SU-DHL-6 (cell line): ENCODE data around the gene OR7C2.

Experiments used
- H2AFZ ChIP-seq: fragments of 200-600 bp; sonication (generic); 2 replicates; pipeline ENCODE4 v1.6.1; 2014; ENCODE audit warnings: low read depth, mild to moderate bottlenecking, moderate library complexity, mixed read lengths, antibody characterized with exemption, low read length; ENCODE audit not compliant: severe bottlenecking
- H3F3A ChIP-seq: fragments of 200-600 bp; shearing (Covaris generic); 2 replicates; pipeline ENCODE4 v1.6.0; 2016; ENCODE audit warnings: antibody characterized with exemption, mild to moderate bottlenecking; ENCODE audit not compliant: insufficient read depth
- H3K27ac ChIP-seq: fragments of 200-600 bp; sonication (generic); 2 replicates; pipeline ENCODE4 v1.5.1; 2016; ENCODE audit warnings: low read depth, mild to moderate bottlenecking, low read length, moderate library complexity, mixed read lengths
- H3K27me3 ChIP-seq: fragments of 200-600 bp; sonication (generic), shearing (Covaris generic); 2 replicates; pipeline ENCODE4 v1.6.0; 2014; ENCODE audit warnings: mild to moderate bottlenecking, low read length
- H3K36me3 ChIP-seq: fragments of 200-600 bp; sonication (generic); 2 replicates; pipeline ENCODE4 v1.6.1; 2014; ENCODE audit warnings: mild to moderate bottlenecking, low read length, mixed read lengths
- H3K4me2 ChIP-seq: fragments of 300-600, 200-600 bp; shearing (Covaris generic), sonication (generic); 2 replicates; pipeline ENCODE4 v1.6.0; 2014; ENCODE audit warnings: low read length, low read depth, mild to moderate bottlenecking; ENCODE audit not compliant: poor library complexity, severe bottlenecking
- H3K4me3 ChIP-seq: fragments of 200-600 bp; sonication (generic); 2 replicates; pipeline ENCODE4 v1.5.1; 2014; ENCODE audit warnings: antibody characterized with exemption, low read length, mild to moderate bottlenecking, mixed read lengths; ENCODE audit not compliant: insufficient read depth, poor library complexity, severe bottlenecking
- H3K79me2 ChIP-seq: fragments of 200-600 bp; sonication (generic); 2 replicates; pipeline ENCODE4 v1.6.1; 2014; ENCODE audit warnings: mild to moderate bottlenecking, low read length, moderate library complexity; ENCODE audit not compliant: insufficient read depth
- H3K9ac ChIP-seq: fragments of 200-600 bp; sonication (generic); 2 replicates; pipeline ENCODE4 v1.7.0; 2014; ENCODE audit warnings: mild to moderate bottlenecking, low read length
- H3K9me2 ChIP-seq: fragments of 200-600 bp; sonication (generic); replicated peaks from 2 replicates; pipeline ENCODE4 v1.6.1; 2014; ENCODE audit warnings: low read length; ENCODE audit not compliant: insufficient read depth
- H3K9me3 ChIP-seq: fragments of 200-600 bp; sonication (generic); 2 replicates; pipeline ENCODE4 v1.6.1; 2014; ENCODE audit warnings: low read length, mixed read lengths; ENCODE audit not compliant: insufficient read depth
- H4K20me1 ChIP-seq: fragments of 200-600 bp; sonication (generic); 2 replicates; pipeline ENCODE4 v1.6.1; 2014; ENCODE audit warnings: low read depth, mild to moderate bottlenecking, antibody characterized with exemption, low read length, moderate library complexity, mixed read lengths
- EZH2phosphoT487 ChIP-seq: fragments of 200-600 bp; sonication (generic), shearing (Covaris generic); conservative IDR thresholded peaks from 2 replicates; pipeline ENCODE4 v1.6.1; 2018; ENCODE audit warnings: mild to moderate bottlenecking, antibody characterized with exemption, low read length, moderate library complexity, mixed read lengths
- TF ChIP-seq, protein P1 (sequence below): fragments of 200-600 bp; sonication (generic); IDR thresholded peaks from one replicate; pipeline ENCODE4 v1.5.1; 2017; ENCODE audit warnings: antibody characterized with exemption, mild to moderate bottlenecking, low read length, moderate library complexity; ENCODE audit not compliant: insufficient read depth, poor library complexity, severe bottlenecking

Gene OR7C2

DNA sequence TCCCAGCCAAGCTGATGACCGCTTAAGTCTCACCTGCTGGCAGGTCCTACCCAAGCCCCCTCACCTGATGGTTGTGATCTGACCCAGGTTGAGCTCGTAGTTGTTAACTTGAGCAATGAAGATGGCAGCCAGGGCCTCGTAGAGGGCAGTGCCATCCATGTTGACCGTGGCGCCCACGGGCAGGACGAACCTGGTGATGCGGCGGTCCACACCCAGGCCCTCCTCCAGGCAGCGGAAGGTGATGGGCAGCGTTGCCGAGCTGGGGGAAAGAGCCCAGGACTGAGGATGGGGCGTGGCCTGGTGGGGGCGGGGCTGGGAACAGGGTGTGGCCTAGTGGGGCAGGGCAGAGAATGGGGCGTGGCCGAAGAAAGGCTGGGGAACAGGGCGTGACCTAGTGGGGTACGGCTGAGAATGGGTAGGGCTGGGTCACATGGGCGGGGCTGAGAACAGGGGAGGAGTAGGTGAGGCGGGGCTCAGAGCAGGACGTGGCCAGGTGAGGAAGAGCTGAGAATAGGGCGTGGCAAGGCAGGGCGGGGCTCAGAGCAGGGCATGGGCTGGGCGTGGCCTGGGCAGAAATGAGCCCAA, 12.9 kb downstream of the OR7C2 start:
- Histone ChIP-seq H3K9me3 (peaks cover 3% of the 10 kb centered on the region; the same call in 1 of the 2 replicates), H3F3A (no peaks in the 10 kb centered on the region), H3K9ac (no peak overlapping the region), H3K36me3 (no peaks in the 10 kb centered on the region), H3K27me3 (no peaks in the 10 kb centered on the region), H3K27ac (no peak overlapping the region), H3K4me2 (no peak overlapping the region), H2AFZ (no peak overlapping the region), H3K4me3 (no peak overlapping the region), H3K79me2 (no peaks in the 10 kb centered on the region), H4K20me1 (no peaks in the 10 kb centered on the region), H3K9me2 (no peaks in the 10 kb centered on the region)
- TF ChIP-seq EZH2phosphoT487 = no peak
- TF ChIP-seq, protein P1, sequence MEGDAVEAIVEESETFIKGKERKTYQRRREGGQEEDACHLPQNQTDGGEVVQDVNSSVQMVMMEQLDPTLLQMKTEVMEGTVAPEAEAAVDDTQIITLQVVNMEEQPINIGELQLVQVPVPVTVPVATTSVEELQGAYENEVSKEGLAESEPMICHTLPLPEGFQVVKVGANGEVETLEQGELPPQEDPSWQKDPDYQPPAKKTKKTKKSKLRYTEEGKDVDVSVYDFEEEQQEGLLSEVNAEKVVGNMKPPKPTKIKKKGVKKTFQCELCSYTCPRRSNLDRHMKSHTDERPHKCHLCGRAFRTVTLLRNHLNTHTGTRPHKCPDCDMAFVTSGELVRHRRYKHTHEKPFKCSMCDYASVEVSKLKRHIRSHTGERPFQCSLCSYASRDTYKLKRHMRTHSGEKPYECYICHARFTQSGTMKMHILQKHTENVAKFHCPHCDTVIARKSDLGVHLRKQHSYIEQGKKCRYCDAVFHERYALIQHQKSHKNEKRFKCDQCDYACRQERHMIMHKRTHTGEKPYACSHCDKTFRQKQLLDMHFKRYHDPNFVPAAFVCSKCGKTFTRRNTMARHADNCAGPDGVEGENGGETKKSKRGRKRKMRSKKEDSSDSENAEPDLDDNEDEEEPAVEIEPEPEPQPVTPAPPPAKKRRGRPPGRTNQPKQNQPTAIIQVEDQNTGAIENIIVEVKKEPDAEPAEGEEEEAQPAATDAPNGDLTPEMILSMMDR = no peak

- TF ChIP-seq, protein P1 = no peak
- TF ChIP-seq EZH2phosphoT487 = no peak
- no peaks in the 10 kb centered on the region for H3K27me3 ChIP-seq
- H3K27ac ChIP-seq = no peak overlapping the region
- no peak overlapping the region for H3K9ac ChIP-seq
- H3F3A ChIP-seq = no peaks in the 10 kb centered on the region
- no peaks in the 10 kb centered on the region for H3K36me3 ChIP-seq
- H4K20me1 ChIP-seq = no peaks in the 10 kb centered on the region
- no peak overlapping the region for H3K4me3 ChIP-seq
- no peak overlapping the region for H2AFZ ChIP-seq
- peaks cover 13% of the 10 kb centered on the region; the same call in 1 of the 2 replicates for H3K9me3 ChIP-seq
- no peaks in the 10 kb centered on the region for H3K9me2 ChIP-seq
- H3K4me2 ChIP-seq = no peak overlapping the region
- H3K79me2 ChIP-seq = no peaks in the 10 kb centered on the region
These were observed 16.2 kb downstream of the OR7C2 start for GRCh38 chr19:14957464-14957863.

GRCh38 chr19:14959263-14959662, 18.0 kb downstream of the OR7C2 start:
- Histone ChIP-seq H2AFZ (no peak overlapping the region), H3K9ac (no peak overlapping the region), H3K9me2 (no peaks in the 10 kb centered on the region), H3K4me3 (no peak overlapping the region), H3K36me3 (no peaks in the 10 kb centered on the region), H4K20me1 (no peaks in the 10 kb centered on the region), H3K9me3 (peaks cover 13% of the 10 kb centered on the region; the same call in 1 of the 2 replicates), H3K79me2 (no peaks in the 10 kb centered on the region), H3F3A (no peaks in the 10 kb centered on the region), H3K27me3 (no peaks in the 10 kb centered on the region), H3K4me2 (no peak overlapping the region), H3K27ac (no peak overlapping the region)
- no peak for TF ChIP-seq EZH2phosphoT487
- TF ChIP-seq, protein P1 = no peak
